Endodermal cell (in vitro differentiated cells): ENCODE results near the gene MYO1F. TPM values are rescaled to one million over a fixed set of nuclear protein-coding genes. Genes with fewer than 3 reads are reported as not detected.
"Not testable (repeated sequence)": the region's sequence is repeated elsewhere in the genome, so short reads cannot be mapped to it uniquely, and the experiment has no call there.

Experiments
- DNase-seq: peaks from one replicate; pipeline ENCODE4 v3.0.0-alpha.2; 2017
- H3K27ac ChIP-seq: 2 replicates; pipeline ENCODE4 v1.5.1; 2013; ENCODE audit warnings: mild to moderate bottlenecking, low read depth, low read length, moderate library complexity
- H3K27me3 ChIP-seq: 2 replicates; pipeline ENCODE4 v1.6.1; 2013; ENCODE audit warnings: mild to moderate bottlenecking, low read length, moderate library complexity; ENCODE audit not compliant: insufficient read depth, control insufficient read depth, poor library complexity, severe bottlenecking
- H3K36me3 ChIP-seq: 2 replicates; pipeline ENCODE4 v1.7.0; 2013; ENCODE audit warnings: mild to moderate bottlenecking, low read length, moderate library complexity; ENCODE audit not compliant: control insufficient read depth, insufficient read depth
- H3K4me1 ChIP-seq: one replicate; pipeline ENCODE4 v1.7.0; 2013; ENCODE audit warnings: low read length; ENCODE audit not compliant: control insufficient read depth, insufficient read depth
- H3K4me3 ChIP-seq: 2 replicates; pipeline ENCODE4 v1.5.1; 2013; ENCODE audit warnings: mild to moderate bottlenecking, low read length, moderate library complexity
- H3K9ac ChIP-seq: 2 replicates; pipeline ENCODE4 v1.6.1; 2013; ENCODE audit warnings: mild to moderate bottlenecking, low read length, moderate library complexity; ENCODE audit not compliant: poor library complexity, severe bottlenecking; ENCODE audit errors: extremely low read depth
- H3K9me3 ChIP-seq: 2 replicates; pipeline ENCODE4 v1.6.1; 2013; ENCODE audit warnings: mild to moderate bottlenecking, low read length, moderate library complexity; ENCODE audit not compliant: control insufficient read depth
- H3K27ac Mint-ChIP-seq: 2 replicates; pipeline ENCODE4 v1.8.0; 2020; ENCODE audit warnings: mixed read lengths
- H3K27me3 Mint-ChIP-seq: 2 replicates; pipeline ENCODE4 v1.8.0; 2021; ENCODE audit warnings: mild to moderate bottlenecking, mixed read lengths; ENCODE audit not compliant: insufficient read depth
- H3K36me3 Mint-ChIP-seq: 2 replicates; pipeline ENCODE4 v1.8.0; 2020; ENCODE audit warnings: low read depth, mixed read lengths
- H3K4me1 Mint-ChIP-seq: 2 replicates; pipeline ENCODE4 v1.8.0; 2020; ENCODE audit warnings: mixed read lengths
- H3K4me3 Mint-ChIP-seq: 2 replicates; pipeline ENCODE4 v1.8.0; 2020; ENCODE audit warnings: mild to moderate bottlenecking, moderate library complexity, mixed read lengths
- H3K9me3 Mint-ChIP-seq: 2 replicates; pipeline ENCODE4 v1.8.0; 2020; ENCODE audit warnings: mild to moderate bottlenecking, mixed read lengths
- WGBS, 2 experiments: methylation state at CpG; one replicate each; pipeline versions ENCODE4 v1.1.5 to v1.1.7; 2013; ENCODE audit warnings: missing lambda C conversion rate in 2 of 2, mixed read lengths in 1 of 2; ENCODE audit not compliant: insufficient coverage in 1 of 2, insufficient read length in 1 of 2; 5-methylcytosine and 5-hydroxymethylcytosine counted together
- total RNA-seq, 2 donors: library from RNA; stranded (reverse); fragmentation: NEBNext Ultra II Directional in 1 of 2; extraction: Animal tissue kit (Norgen Biotek cat#: 25700) in 1 of 2; gene quantifications; 2 replicates in 1 of 2; 3 replicates in 1 of 2; pipeline ENCODE4 v1.2.1, GENCODE V29; 2021
- TF ChIP-seq, protein P1 (sequence below): fragments of 200-600 bp; sonication (generic); conservative IDR thresholded peaks from 2 replicates; pipeline ENCODE4 v1.5.0; 2021; ENCODE audit warnings: antibody characterized with exemption, mild to moderate bottlenecking

Gene MYO1F
- total RNA-seq, 2 donors from 2014 or later = 0.57 to 1.1 TPM

DNA sequence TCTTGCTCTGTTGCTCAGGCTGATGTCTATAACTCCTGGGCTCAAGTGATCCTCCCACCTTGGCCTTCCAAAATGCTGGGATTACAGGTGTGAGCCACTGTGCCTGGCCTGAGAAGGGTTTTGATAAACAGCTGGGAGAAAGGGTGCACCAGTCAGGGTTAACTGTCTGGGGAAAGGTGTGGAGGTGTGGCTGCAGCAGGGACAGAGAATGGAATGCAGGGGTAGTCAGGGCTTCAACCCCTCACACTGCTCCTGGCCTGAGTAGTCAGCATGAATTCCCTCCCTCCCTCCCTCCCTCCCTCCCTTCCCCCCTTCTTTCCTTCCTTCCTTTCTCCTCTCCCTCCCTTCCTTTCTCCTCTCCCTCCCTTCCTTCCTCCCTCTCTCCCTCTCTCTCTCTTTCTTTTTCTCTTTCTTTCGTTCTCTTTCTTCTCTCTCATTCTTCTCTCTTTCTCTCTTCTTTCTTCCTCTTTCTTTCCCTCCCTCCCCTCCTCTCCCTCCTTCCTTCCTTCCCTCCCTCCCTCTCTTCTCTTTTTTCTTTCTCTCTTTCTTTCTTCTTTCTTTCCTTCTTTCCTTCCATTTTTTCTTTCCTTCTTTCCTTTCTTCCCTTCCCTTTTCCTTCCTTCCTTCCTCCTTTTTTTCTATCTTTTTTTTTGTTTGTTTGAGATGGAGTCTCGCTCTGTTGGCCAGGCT lies 16.0 kb downstream of the MYO1F start:
- Histone ChIP-seq H3K9me3 (no peaks in the 10 kb centered on the region), H3K9ac (no peak overlapping the region), H3K4me3 (no peak overlapping the region), H3K27ac (no peak overlapping the region), H3K27me3 (no peaks in the 10 kb centered on the region), H3K36me3 (no peaks in the 10 kb centered on the region), H3K4me1 (no peaks in the 10 kb centered on the region)
- TF ChIP-seq, protein P1, sequence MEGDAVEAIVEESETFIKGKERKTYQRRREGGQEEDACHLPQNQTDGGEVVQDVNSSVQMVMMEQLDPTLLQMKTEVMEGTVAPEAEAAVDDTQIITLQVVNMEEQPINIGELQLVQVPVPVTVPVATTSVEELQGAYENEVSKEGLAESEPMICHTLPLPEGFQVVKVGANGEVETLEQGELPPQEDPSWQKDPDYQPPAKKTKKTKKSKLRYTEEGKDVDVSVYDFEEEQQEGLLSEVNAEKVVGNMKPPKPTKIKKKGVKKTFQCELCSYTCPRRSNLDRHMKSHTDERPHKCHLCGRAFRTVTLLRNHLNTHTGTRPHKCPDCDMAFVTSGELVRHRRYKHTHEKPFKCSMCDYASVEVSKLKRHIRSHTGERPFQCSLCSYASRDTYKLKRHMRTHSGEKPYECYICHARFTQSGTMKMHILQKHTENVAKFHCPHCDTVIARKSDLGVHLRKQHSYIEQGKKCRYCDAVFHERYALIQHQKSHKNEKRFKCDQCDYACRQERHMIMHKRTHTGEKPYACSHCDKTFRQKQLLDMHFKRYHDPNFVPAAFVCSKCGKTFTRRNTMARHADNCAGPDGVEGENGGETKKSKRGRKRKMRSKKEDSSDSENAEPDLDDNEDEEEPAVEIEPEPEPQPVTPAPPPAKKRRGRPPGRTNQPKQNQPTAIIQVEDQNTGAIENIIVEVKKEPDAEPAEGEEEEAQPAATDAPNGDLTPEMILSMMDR = no peak
- peak; percentile 81 for DNase-seq
- Mint-ChIP-seq H3K27me3 (peaks cover 9% of the 10 kb centered on the region), H3K4me3 (no peak overlapping the region), H3K36me3 (no peaks in the 10 kb centered on the region), H3K27ac (no peak overlapping the region), H3K4me1 (peaks cover 2% of the 10 kb centered on the region), H3K9me3 (no peaks in the 10 kb centered on the region)
- 50 to 85% methylated on average over 1 to 2 of the region's 2 CpGs for whole genome bisulfite sequencing, 2 experiments

DNA sequence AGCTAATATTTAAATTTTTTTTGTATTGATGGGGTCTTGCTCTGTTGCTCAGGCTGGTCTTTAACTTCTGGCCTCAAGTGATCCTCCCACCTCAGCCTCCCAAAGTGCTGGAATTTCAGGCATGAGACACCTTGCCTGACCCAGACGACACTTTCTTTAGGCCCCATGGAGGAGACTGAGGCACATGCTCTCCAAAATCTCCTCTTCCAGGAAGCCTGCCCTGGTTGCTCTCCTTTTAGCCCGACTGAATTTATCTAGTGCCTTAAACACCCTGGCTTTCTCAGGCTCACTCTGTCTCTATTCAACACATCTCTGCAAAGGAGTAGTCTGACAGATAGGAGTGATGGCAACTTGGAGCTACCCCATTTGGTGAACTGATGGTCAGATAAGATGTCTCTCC lies 18.9 kb downstream of the MYO1F start:
- H3K27ac ChIP-seq = no peak overlapping the region
- Mint-ChIP-seq H3K4me3 (no peak overlapping the region), H3K4me1 (peaks cover 2% of the 10 kb centered on the region), H3K36me3 (no peaks in the 10 kb centered on the region), H3K27ac (no peak overlapping the region), H3K27me3 (peaks cover 21% of the 10 kb centered on the region), H3K9me3 (no peaks in the 10 kb centered on the region)
- H3K9me3 ChIP-seq = no peaks in the 10 kb centered on the region
- no peak overlapping the region for H3K9ac ChIP-seq
- H3K4me3 ChIP-seq = no peak overlapping the region
- no peaks in the 10 kb centered on the region for H3K27me3 ChIP-seq
- no peaks in the 10 kb centered on the region for H3K36me3 ChIP-seq
- TF ChIP-seq, protein P1 = no peak
- no peak for DNase-seq
- no peaks in the 10 kb centered on the region for H3K4me1 ChIP-seq
- 83% methylated on average over 2 of the region's 2 CpGs for WGBS, 2 experiments

GRCh38 chr19:8557642-8558238 lies 19.5 kb downstream of the MYO1F start:
- Mint-ChIP-seq H3K27ac (no peak overlapping the region), H3K4me3 (no peak overlapping the region), H3K36me3 (no peaks in the 10 kb centered on the region), H3K27me3 (peaks cover 25% of the 10 kb centered on the region), H3K9me3 (no peaks in the 10 kb centered on the region), H3K4me1 (peaks cover 2% of the 10 kb centered on the region)
- H3K9ac ChIP-seq = no peak overlapping the region
- H3K36me3 ChIP-seq = no peaks in the 10 kb centered on the region
- no peaks in the 10 kb centered on the region for H3K4me1 ChIP-seq
- TF ChIP-seq, protein P1 = no peak
- H3K4me3 ChIP-seq = no peak overlapping the region
- no peak overlapping the region for H3K27ac ChIP-seq
- no peaks in the 10 kb centered on the region for H3K9me3 ChIP-seq
- H3K27me3 ChIP-seq = no peaks in the 10 kb centered on the region
- no peak for DNase-seq
- WGBS, 2 experiments = 79 to 86% methylated on average over 5 of the region's 6 CpGs

DNA sequence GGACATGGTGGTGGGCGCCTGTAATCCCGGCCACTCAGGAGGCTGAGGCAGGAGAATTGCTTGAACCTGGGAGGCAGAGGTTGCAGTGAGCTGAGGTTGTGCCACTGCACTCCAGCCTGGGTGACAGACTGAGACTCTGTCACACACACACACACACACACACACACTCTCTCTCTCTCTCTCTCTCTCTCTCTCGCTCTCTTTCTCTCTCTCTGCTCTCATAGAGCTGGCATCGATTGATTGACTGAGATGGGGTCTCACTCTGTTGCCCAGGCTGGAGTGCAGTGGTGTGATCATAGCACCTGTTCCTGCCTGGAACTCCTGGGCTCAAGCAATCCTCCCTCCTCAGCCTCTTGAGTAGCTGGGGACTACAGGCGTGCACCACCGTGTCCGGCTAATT lies 23.5 kb downstream of the MYO1F start:
- not testable (repeated sequence) for H3K9ac ChIP-seq, H3K4me1 ChIP-seq, H3K9me3 Mint-ChIP-seq, H3K36me3 ChIP-seq, DNase-seq, H3K9me3 ChIP-seq, H3K27ac ChIP-seq, H3K27ac Mint-ChIP-seq, H3K36me3 Mint-ChIP-seq, H3K27me3 ChIP-seq, H3K4me3 ChIP-seq, H3K4me3 Mint-ChIP-seq, H3K4me1 Mint-ChIP-seq
- 91 to 100% methylated on average over 2 to 6 of the region's 7 CpGs for WGBS, 2 experiments
- peaks cover 27% of the 10 kb centered on the region for H3K27me3 Mint-ChIP-seq
